WTC11 (cell line): ENCODE data around the gene MAU2. TPM values are rescaled to one million over a fixed set of nuclear protein-coding genes. Genes with fewer than 3 reads are reported as not detected.

Source experiments
- ATAC-seq: fragments of 200-7000 bp; cut with Tn5 transposase; 2 replicates; pipeline ENCODE4 v1.10.0; 2021; ENCODE audit warnings: mild to moderate bottlenecking, moderate library complexity
- CTCF ChIA-PET: fragments of 300-600 bp; sonication (Branson Sonifier 250); formaldehyde crosslinking; loops from one replicate; lab custom pipeline; 2021; ENCODE audit warnings: antibody characterized with exemption; lab: Charles Lee
- POLR2A ChIA-PET: fragments of 350-600 bp; sonication (Branson Sonifier 250); formaldehyde crosslinking; loops from one replicate; lab custom pipeline; 2021; ENCODE audit warnings: antibody characterized with exemption; lab: Charles Lee
- DNase-seq: peaks from one replicate; pipeline ENCODE4 v3.0.0; 2021; ENCODE audit warnings: low spot score
- H3K27ac Mint-ChIP-seq: 2 replicates; pipeline ENCODE4 v1.8.0; 2021; ENCODE audit warnings: mixed read lengths
- H3K27me3 Mint-ChIP-seq: 2 replicates; pipeline ENCODE4 v1.8.0; 2021; ENCODE audit warnings: low read depth, mild to moderate bottlenecking, moderate library complexity, mixed read lengths
- H3K36me3 Mint-ChIP-seq: 2 replicates; pipeline ENCODE4 v1.8.0; 2021; ENCODE audit warnings: mixed read lengths
- H3K4me1 Mint-ChIP-seq: 2 replicates; pipeline ENCODE4 v1.8.0; 2022; ENCODE audit warnings: mixed read lengths
- H3K4me3 Mint-ChIP-seq: 2 replicates; pipeline ENCODE4 v1.8.0; 2021; ENCODE audit warnings: mild to moderate bottlenecking, moderate library complexity, mixed read lengths
- H3K9me3 Mint-ChIP-seq: 2 replicates; pipeline ENCODE4 v1.8.0; 2021; ENCODE audit warnings: mixed read lengths
- CREB1 ChIP-seq: sonication (generic); formaldehyde crosslinking; IDR thresholded peaks from 2 replicates; pipeline ENCODE4 v1.8.0; 2023; ENCODE audit warnings: mild to moderate bottlenecking, missing genetic modification reagents
- FOXP1 ChIP-seq: sonication (generic); formaldehyde crosslinking; IDR thresholded peaks from 2 replicates; pipeline ENCODE4 v1.8.0; 2022; ENCODE audit warnings: missing genetic modification reagents, mild to moderate bottlenecking, moderate library complexity, borderline replicate concordance
- MYBL2 ChIP-seq: sonication (generic); formaldehyde crosslinking; IDR thresholded peaks from 2 replicates; pipeline ENCODE4 v1.8.1; 2023; ENCODE audit warnings: mild to moderate bottlenecking, moderate library complexity, missing genetic modification reagents
- ZBTB21 ChIP-seq: sonication (generic); formaldehyde crosslinking; IDR thresholded peaks from 2 replicates; pipeline ENCODE4 v1.8.1; 2023; ENCODE audit warnings: mild to moderate bottlenecking, missing genetic modification reagents, borderline replicate concordance
- ZNF396 ChIP-seq: fragments of 250-450 bp; sonication (Bioruptor Pico); IDR thresholded peaks from 2 replicates; pipeline ENCODE4 v1.8.0; 2021; ENCODE audit warnings: mild to moderate bottlenecking, moderate library complexity, borderline replicate concordance
- total RNA-seq: library from RNA; stranded (reverse); gene quantifications from 3 replicates; pipeline ENCODE4 v1.2.3, GENCODE V29; 2021
- TF ChIP-seq, protein P1 (sequence below): sonication (generic); formaldehyde crosslinking; IDR thresholded peaks from 2 replicates; pipeline ENCODE4 v1.8.0; 2022; ENCODE audit warnings: mild to moderate bottlenecking, missing genetic modification reagents
- TF ChIP-seq, protein P2 (sequence below): sonication (generic); formaldehyde crosslinking; conservative IDR thresholded peaks from 2 replicates; pipeline ENCODE4 v1.8.1; 2023; ENCODE audit warnings: mild to moderate bottlenecking, low read depth, missing genetic modification reagents, moderate library complexity
- TF ChIP-seq, protein P3 (sequence below): sonication (generic); formaldehyde crosslinking; IDR thresholded peaks from 2 replicates; pipeline ENCODE4 v1.8.1; 2022; ENCODE audit warnings: low read depth, mild to moderate bottlenecking, moderate library complexity, missing genetic modification reagents, borderline replicate concordance
- TF ChIP-seq, protein P4 (sequence below): fragments of 200-600 bp; IDR thresholded peaks from 2 replicates; pipeline ENCODE4 v1.8.0; 2022; ENCODE audit warnings: antibody characterized with exemption
- TF ChIP-seq, protein P5 (sequence below): fragments of 250-450 bp; sonication (Bioruptor Pico); IDR thresholded peaks from 2 replicates; pipeline ENCODE4 v1.9.0; 2021; ENCODE audit warnings: mild to moderate bottlenecking, borderline replicate concordance

Gene MAU2
- total RNA-seq, 1 experiment from 2014 or later: 56.8 TPM

DNA sequence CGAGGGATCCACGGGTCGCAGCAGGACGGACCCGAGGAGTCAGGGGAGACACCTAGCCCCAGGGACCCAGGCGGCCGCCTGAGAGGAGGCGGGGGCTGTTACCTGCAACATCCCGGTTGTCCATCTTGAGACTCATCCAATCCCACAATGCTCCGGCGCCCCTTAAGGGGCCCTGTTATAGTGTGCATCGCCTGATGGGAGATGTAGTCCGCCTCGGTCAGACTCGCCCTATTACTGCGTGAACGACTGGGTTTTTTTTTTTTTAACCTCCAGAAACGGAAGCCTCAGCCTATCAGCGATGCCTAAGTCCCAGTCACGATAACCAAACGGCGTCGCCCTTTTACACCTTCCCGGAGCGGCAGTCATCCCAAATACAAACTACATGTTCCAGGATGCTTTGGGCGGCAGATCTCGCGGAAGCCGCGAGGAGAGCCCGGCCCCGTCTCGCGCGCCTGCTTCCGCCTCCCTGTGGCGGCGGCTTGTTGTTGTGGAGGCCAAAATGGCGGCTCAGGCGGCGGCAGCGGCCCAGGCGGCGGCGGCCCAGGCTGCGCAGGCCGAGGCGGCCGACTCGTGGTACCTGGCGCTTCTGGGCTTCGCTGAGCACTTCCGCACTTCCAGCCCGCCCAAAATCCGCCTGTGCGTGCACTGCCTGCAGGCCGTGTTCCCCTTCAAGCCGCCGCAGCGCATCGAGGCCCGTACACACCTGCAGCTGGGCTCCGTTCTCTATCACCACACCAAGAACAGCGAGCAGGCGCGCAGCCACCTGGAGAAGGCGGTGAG lies at the start of gene MAU2, which contains the start of gene SUGP1 (continued):
- TF ChIP-seq CREB1 (no peak; the same call in 1 of the 2 replicates), ZBTB21 (CRISPR knock-in tag) (no peak), MYBL2 (CRISPR knock-in tag) (peak; percentile 42; the same call in 1 of the 2 replicates), FOXP1 (0 out of 2 replicates have a peak, but pooled peaks have one; percentile 64), ZNF396 (CRISPR knock-in tag) (no peak)
- TF ChIP-seq, protein P1, sequence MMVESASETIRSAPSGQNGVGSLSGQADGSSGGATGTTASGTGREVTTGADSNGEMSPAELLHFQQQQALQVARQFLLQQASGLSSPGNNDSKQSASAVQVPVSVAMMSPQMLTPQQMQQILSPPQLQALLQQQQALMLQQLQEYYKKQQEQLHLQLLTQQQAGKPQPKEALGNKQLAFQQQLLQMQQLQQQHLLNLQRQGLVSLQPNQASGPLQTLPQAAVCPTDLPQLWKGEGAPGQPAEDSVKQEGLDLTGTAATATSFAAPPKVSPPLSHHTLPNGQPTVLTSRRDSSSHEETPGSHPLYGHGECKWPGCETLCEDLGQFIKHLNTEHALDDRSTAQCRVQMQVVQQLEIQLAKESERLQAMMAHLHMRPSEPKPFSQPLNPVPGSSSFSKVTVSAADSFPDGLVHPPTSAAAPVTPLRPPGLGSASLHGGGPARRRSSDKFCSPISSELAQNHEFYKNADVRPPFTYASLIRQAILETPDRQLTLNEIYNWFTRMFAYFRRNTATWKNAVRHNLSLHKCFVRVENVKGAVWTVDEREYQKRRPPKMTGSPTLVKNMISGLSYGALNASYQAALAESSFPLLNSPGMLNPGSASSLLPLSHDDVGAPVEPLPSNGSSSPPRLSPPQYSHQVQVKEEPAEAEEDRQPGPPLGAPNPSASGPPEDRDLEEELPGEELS (CRISPR knock-in tag): peak; percentile 70
- TF ChIP-seq, protein P2, sequence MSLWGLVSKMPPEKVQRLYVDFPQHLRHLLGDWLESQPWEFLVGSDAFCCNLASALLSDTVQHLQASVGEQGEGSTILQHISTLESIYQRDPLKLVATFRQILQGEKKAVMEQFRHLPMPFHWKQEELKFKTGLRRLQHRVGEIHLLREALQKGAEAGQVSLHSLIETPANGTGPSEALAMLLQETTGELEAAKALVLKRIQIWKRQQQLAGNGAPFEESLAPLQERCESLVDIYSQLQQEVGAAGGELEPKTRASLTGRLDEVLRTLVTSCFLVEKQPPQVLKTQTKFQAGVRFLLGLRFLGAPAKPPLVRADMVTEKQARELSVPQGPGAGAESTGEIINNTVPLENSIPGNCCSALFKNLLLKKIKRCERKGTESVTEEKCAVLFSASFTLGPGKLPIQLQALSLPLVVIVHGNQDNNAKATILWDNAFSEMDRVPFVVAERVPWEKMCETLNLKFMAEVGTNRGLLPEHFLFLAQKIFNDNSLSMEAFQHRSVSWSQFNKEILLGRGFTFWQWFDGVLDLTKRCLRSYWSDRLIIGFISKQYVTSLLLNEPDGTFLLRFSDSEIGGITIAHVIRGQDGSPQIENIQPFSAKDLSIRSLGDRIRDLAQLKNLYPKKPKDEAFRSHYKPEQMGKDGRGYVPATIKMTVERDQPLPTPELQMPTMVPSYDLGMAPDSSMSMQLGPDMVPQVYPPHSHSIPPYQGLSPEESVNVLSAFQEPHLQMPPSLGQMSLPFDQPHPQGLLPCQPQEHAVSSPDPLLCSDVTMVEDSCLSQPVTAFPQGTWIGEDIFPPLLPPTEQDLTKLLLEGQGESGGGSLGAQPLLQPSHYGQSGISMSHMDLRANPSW: no peak
- TF ChIP-seq, protein P3, sequence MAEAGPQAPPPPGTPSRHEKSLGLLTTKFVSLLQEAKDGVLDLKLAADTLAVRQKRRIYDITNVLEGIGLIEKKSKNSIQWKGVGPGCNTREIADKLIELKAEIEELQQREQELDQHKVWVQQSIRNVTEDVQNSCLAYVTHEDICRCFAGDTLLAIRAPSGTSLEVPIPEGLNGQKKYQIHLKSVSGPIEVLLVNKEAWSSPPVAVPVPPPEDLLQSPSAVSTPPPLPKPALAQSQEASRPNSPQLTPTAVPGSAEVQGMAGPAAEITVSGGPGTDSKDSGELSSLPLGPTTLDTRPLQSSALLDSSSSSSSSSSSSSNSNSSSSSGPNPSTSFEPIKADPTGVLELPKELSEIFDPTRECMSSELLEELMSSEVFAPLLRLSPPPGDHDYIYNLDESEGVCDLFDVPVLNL (CRISPR knock-in tag): no peak
- TF ChIP-seq, protein P4, sequence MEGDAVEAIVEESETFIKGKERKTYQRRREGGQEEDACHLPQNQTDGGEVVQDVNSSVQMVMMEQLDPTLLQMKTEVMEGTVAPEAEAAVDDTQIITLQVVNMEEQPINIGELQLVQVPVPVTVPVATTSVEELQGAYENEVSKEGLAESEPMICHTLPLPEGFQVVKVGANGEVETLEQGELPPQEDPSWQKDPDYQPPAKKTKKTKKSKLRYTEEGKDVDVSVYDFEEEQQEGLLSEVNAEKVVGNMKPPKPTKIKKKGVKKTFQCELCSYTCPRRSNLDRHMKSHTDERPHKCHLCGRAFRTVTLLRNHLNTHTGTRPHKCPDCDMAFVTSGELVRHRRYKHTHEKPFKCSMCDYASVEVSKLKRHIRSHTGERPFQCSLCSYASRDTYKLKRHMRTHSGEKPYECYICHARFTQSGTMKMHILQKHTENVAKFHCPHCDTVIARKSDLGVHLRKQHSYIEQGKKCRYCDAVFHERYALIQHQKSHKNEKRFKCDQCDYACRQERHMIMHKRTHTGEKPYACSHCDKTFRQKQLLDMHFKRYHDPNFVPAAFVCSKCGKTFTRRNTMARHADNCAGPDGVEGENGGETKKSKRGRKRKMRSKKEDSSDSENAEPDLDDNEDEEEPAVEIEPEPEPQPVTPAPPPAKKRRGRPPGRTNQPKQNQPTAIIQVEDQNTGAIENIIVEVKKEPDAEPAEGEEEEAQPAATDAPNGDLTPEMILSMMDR: no peak

DNA sequence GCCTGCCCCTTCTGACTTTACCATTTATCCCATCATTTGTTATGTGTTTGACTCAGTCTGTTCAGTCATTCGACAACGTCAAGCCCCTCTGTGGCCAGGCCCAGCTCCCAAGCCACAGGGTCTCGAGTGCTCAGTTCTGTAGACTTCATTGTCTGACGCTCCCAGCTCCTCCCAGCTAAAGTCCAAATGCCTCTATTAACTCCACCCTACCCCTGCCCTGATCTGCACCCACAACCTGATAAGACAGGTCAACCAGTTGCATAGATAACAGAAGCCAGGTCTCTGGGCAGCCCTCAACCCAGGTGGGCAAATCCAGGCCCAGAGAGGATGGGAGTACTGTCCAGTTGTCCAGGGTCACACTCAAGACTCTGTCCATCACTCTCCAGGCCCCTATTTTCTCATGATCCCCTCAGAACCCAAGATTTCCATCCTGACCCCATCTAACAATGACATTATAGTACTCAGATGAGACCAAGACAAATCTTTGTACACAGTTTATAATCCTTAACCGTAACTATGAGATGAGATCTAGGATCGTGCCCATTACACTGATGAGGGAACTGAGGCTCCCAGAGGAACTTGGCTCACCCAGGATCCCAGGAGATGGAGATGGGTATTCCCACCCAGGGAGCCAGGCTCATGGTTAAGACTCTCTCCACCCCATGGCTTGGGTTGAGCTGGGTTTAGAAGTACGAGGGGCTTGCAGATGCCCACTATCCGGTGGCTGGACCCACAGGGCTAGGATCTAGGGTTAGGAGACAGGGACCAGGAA lies 48.6 kb upstream of the MAU2 start:
- POLR2A ChIA-PET: no interaction called here

More for the DNA sequence above, 48.6 kb upstream of the MAU2 start:
- no peak for DNase-seq
- CTCF ChIA-PET: interaction anchor here (1.3 kb wide), 1 partner anchor 70 kb away, joined by 5 read pairs; no protein-coding TSS in a partner anchor
- no peak for ATAC-seq
- no peaks in the 10 kb centered on the region for H3K9me3 Mint-ChIP-seq
- peaks cover 38% of the 10 kb centered on the region for H3K27me3 Mint-ChIP-seq
- TF ChIP-seq, protein P5, sequence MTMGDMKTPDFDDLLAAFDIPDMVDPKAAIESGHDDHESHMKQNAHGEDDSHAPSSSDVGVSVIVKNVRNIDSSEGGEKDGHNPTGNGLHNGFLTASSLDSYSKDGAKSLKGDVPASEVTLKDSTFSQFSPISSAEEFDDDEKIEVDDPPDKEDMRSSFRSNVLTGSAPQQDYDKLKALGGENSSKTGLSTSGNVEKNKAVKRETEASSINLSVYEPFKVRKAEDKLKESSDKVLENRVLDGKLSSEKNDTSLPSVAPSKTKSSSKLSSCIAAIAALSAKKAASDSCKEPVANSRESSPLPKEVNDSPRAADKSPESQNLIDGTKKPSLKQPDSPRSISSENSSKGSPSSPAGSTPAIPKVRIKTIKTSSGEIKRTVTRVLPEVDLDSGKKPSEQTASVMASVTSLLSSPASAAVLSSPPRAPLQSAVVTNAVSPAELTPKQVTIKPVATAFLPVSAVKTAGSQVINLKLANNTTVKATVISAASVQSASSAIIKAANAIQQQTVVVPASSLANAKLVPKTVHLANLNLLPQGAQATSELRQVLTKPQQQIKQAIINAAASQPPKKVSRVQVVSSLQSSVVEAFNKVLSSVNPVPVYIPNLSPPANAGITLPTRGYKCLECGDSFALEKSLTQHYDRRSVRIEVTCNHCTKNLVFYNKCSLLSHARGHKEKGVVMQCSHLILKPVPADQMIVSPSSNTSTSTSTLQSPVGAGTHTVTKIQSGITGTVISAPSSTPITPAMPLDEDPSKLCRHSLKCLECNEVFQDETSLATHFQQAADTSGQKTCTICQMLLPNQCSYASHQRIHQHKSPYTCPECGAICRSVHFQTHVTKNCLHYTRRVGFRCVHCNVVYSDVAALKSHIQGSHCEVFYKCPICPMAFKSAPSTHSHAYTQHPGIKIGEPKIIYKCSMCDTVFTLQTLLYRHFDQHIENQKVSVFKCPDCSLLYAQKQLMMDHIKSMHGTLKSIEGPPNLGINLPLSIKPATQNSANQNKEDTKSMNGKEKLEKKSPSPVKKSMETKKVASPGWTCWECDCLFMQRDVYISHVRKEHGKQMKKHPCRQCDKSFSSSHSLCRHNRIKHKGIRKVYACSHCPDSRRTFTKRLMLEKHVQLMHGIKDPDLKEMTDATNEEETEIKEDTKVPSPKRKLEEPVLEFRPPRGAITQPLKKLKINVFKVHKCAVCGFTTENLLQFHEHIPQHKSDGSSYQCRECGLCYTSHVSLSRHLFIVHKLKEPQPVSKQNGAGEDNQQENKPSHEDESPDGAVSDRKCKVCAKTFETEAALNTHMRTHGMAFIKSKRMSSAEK (CRISPR knock-in tag): no peak
- TF ChIP-seq, all 79 proteins: peak for 0
- H3K36me3 Mint-ChIP-seq: peaks cover 5% of the 10 kb centered on the region; the same call in 1 of the 2 replicates
- peaks cover 10% of the 10 kb centered on the region for H3K4me1 Mint-ChIP-seq
- no peak overlapping the region for H3K27ac Mint-ChIP-seq
- peak overlapping the region; percentile 66 for H3K4me3 Mint-ChIP-seq
